Bronchial epithelial cell (primary cell): ENCODE results near the gene RECK. TPM values are rescaled to one million over a fixed set of nuclear protein-coding genes. Genes with fewer than 3 reads are reported as not detected.

Experiments used
- DNase-seq: peaks from one replicate; pipeline ENCODE4 v3.0.0-alpha.2; 2010; ENCODE audit warnings: low read depth
- FAIRE-seq: peaks from 2 replicates; lab custom pipeline; 2011; peaks lifted over from hg19 to GRCh38; lab: Jason Lieb, UNC
- H3K27me3 ChIP-seq: 2 replicates; pipeline ENCODE4 v1.5.1; 2011; ENCODE audit warnings: low read length; ENCODE audit not compliant: control insufficient read depth, insufficient read depth
- H3K36me3 ChIP-seq: 2 replicates; pipeline ENCODE4 v1.5.1; 2011; ENCODE audit warnings: low read length; ENCODE audit not compliant: control insufficient read depth, insufficient read depth
- H3K4me3 ChIP-seq: 2 replicates; pipeline ENCODE4 v1.5.1; 2011; ENCODE audit warnings: mild to moderate bottlenecking, low read depth, low read length, control low read depth
- total RNA-seq: library from RNA; depleted of rRNA; stranded (reverse); fragments of >200 nt; gene quantifications from 2 replicates; pipeline ENCODE4 v1.2.1, GENCODE V29; 2014
- TF ChIP-seq, protein P1 (sequence below): IDR thresholded peaks from 2 replicates; pipeline ENCODE4 v1.5.1; 2011; ENCODE audit warnings: mild to moderate bottlenecking, moderate library complexity, low read length, control low read depth, inconsistent platforms; ENCODE audit not compliant: insufficient read depth, severe bottlenecking

The RECK gene
- total RNA-seq, 1 donor from 2014 or later, result 1.3 TPM

DNA sequence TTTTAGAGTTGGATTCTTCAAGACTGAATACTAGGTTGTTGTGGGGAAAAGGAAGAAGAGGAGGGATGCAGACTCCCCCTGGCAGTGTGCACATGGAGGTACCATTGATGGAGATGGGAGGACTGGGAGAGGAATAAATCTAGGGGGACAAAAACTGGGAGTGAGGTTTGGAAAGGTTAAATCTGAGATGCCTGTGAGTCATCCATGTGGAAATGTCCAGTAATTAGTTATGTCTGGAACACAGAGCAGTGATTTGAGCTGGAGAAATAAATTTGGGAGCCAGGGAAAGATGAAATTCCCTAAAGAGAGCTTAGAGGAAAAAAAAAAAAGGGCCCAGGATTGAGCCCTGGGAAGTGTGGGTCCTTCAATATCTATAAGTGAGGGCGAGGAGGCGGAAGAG is 124.5 kb downstream of the RECK start:
- Histone ChIP-seq H3K27me3 (peaks cover 1% of the 10 kb centered on the region), H3K4me3 (no peak overlapping the region), H3K36me3 (no peaks in the 10 kb centered on the region)
- no peak for FAIRE-seq
- no peak for DNase-seq
- TF ChIP-seq, protein P1, sequence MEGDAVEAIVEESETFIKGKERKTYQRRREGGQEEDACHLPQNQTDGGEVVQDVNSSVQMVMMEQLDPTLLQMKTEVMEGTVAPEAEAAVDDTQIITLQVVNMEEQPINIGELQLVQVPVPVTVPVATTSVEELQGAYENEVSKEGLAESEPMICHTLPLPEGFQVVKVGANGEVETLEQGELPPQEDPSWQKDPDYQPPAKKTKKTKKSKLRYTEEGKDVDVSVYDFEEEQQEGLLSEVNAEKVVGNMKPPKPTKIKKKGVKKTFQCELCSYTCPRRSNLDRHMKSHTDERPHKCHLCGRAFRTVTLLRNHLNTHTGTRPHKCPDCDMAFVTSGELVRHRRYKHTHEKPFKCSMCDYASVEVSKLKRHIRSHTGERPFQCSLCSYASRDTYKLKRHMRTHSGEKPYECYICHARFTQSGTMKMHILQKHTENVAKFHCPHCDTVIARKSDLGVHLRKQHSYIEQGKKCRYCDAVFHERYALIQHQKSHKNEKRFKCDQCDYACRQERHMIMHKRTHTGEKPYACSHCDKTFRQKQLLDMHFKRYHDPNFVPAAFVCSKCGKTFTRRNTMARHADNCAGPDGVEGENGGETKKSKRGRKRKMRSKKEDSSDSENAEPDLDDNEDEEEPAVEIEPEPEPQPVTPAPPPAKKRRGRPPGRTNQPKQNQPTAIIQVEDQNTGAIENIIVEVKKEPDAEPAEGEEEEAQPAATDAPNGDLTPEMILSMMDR, result no peak

DNA sequence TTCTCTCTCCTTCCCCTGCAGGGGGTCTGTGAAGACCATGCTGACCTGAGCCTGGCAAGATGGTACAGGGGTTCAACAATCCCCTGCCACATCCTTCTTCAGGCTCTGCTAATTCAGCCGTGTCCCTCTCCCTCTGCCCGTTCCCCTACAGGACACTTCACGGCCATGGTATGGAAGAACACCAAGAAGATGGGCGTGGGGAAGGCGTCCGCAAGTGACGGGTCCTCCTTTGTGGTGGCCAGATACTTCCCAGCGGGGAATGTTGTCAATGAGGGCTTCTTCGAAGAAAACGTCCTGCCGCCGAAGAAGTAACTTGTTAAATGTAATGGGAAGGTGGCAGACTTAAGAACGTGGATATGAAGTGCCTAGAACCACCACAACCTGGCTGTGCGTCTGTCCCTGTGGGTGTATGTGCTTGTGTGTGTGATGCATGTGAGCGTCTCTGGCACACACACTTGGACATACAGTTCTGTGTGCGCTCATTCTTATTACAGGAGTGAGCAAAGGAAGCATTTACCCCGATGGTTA is 125.6 kb downstream of the RECK start:
- no peak for DNase-seq
- H3K27me3 ChIP-seq, result peaks cover 1% of the 10 kb centered on the region
- no peaks in the 10 kb centered on the region for H3K36me3 ChIP-seq
- no peak overlapping the region for H3K4me3 ChIP-seq
- TF ChIP-seq, protein P1, result no peak
- FAIRE-seq, result no peak

DNA sequence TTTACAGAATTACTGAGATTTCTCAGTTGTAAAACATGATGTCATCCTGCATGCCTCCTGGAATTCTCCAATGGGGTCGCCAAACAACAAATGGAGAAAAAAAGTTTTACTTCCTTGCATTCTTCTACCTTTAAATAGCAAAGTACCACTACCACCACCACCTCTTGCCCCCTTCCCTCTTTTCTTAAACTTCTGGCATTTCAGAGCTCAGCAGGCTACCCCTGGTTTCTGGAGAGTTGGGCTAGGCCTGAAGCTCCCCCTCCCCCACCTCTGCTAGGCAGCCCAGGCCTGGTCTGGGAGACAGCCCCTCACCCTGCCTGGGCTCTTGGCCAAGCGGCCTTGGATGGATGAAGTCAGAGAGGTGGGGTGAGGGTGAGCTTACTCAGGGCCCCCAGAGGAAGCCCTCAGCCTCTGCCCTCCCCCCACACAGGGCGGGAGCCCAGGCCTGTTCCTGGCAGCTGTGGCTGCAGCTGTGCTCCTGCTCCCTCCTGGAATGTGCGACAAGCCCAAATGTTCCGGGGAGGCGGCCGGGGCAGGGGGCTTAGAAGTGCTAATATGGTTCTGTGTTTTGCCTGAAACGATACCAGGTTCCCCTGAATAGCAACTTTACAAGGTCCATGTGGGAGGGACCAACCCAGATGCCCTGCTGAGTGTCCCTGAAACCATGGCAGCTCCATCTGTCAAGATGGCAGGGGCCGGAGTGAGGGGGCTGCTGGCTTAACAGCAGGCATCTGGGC is 126.5 kb downstream of the RECK start:
- FAIRE-seq, result no peak
- no peak for DNase-seq
- peaks cover 1% of the 10 kb centered on the region for H3K27me3 ChIP-seq

DNA sequence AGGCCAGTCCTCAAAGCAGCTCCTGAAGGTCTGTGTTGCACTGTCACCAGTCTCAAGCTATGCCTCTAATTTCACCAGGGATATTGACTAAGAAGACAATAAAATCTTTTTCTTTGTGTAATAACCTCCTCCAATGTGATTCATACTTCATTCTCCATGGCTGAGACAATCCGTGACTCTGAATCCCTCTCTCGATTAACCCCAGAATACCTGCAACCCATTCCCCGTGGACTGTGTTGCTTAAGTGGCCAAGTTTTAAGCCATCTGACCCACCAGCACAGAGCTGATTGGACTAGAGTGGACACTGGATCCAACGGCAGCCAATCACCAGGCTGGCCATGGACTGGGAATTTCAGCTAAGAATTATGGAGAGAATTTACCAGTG is 127.1 kb downstream of the RECK start:
- H3K4me3 ChIP-seq, result no peak overlapping the region
- peaks cover 1% of the 10 kb centered on the region for H3K27me3 ChIP-seq
- peak; percentile 26 for DNase-seq
- FAIRE-seq, result no peak
- H3K36me3 ChIP-seq, result no peaks in the 10 kb centered on the region
- TF ChIP-seq, protein P1, result no peak

More for the DNA sequence above, 126.5 kb downstream of the RECK start:
- Histone ChIP-seq H3K36me3 (no peaks in the 10 kb centered on the region), H3K4me3 (no peak overlapping the region)
- TF ChIP-seq, protein P1, result no peak

DNA sequence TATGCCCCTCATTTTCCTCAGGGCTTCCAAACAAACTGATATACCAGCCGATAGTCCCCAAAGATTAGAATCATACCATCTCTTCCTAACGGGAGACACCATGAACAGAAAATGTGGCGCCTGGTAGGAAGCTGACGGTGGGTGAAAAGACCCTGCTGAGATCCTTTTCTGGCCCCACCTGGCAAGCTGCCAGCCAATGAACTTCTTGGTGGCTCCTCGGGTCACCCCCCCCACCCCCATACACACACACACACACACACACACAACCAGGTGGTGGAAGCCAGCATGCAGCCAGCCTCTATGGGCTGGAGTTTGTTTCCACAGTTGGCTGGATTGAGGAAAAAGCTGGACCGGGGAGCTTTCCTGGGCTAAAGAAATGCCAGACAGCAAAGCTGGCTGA is 127.7 kb downstream of the RECK start:
- TF ChIP-seq, protein P1, result no peak
- peaks cover 1% of the 10 kb centered on the region for H3K27me3 ChIP-seq
- H3K36me3 ChIP-seq, result no peaks in the 10 kb centered on the region
- DNase-seq (no peak), FAIRE-seq (no peak)
- no peak overlapping the region for H3K4me3 ChIP-seq
